Skeletal muscle satellite cell (primary cell): ENCODE results near the gene GTF2A1.
"Not testable (repeated sequence)": the region's sequence is repeated elsewhere in the genome, so short reads cannot be mapped to it uniquely, and the experiment has no call there.

Source experiments
- H3K27me3 ChIP-seq: 2 replicates; pipeline ENCODE4 v1.7.0; 2013; ENCODE audit warnings: low read length; ENCODE audit not compliant: control insufficient read depth, insufficient read depth
- H3K36me3 ChIP-seq: 2 replicates; pipeline ENCODE4 v1.7.0; 2013; ENCODE audit warnings: mild to moderate bottlenecking, control low read depth, low read length; ENCODE audit not compliant: insufficient read depth
- H3K4me1 ChIP-seq: 2 replicates; pipeline ENCODE4 v1.7.0; 2013; ENCODE audit warnings: low read length; ENCODE audit not compliant: control insufficient read depth, insufficient read depth
- H3K4me2 ChIP-seq: 2 replicates; pipeline ENCODE4 v1.7.0; 2013; ENCODE audit warnings: mild to moderate bottlenecking, low read length
- H3K4me3 ChIP-seq: 2 replicates; pipeline ENCODE4 v1.7.0; 2013; ENCODE audit warnings: low read length
- H3K9ac ChIP-seq: 2 replicates; pipeline ENCODE4 v1.7.0; 2013; ENCODE audit warnings: mild to moderate bottlenecking, low read depth, low read length, moderate library complexity
- H3K9me3 ChIP-seq: replicated peaks from 2 replicates; pipeline ENCODE4 v1.7.0; 2013; ENCODE audit warnings: mild to moderate bottlenecking, control low read depth, low read length

Gene GTF2A1

DNA sequence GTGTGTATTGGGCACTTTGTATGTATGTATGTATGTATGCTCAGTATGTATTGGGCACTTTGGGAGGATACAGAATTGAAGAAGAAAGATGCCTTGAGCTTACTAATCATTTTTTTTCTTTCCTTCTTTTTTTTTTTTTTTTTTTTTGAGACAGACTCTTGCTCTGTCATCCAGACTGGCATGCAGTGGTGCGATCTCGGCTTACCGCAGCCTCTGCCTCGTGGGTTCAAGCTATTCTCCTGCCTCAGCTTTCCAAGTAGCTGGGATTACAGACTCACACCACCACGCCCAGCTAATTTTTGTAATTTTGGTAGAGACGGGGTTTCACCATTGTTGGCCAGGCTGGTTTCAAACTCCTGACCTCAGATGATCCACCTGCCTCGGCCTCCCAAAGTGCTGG is 3.0 kb upstream of the GTF2A1 start:
- H3K4me1 ChIP-seq, H3K27me3 ChIP-seq, H3K4me2 ChIP-seq, H3K36me3 ChIP-seq, H3K9me3 ChIP-seq, H3K9ac ChIP-seq, H3K4me3 ChIP-seq: not testable (repeated sequence)

GRCh38 chr14:81222691-81223090 is 1.9 kb upstream of the GTF2A1 start:
- Histone ChIP-seq H3K4me1 (peaks cover 16% of the 10 kb centered on the region), H3K36me3 (no peaks in the 10 kb centered on the region), H3K4me2 (no peak overlapping the region), H3K9ac (no peak overlapping the region), H3K27me3 (no peaks in the 10 kb centered on the region), H3K4me3 (no peak overlapping the region), H3K9me3 (no peaks in the 10 kb centered on the region)

GRCh38 chr14:81222126-81222525 is 1.4 kb upstream of the GTF2A1 start:
- Histone ChIP-seq H3K4me3 (peak overlapping the region; percentile 84), H3K36me3 (no peaks in the 10 kb centered on the region), H3K4me2 (peak overlapping the region; percentile 98), H3K9me3 (no peaks in the 10 kb centered on the region), H3K9ac (peak overlapping the region; percentile 96), H3K4me1 (peaks cover 21% of the 10 kb centered on the region), H3K27me3 (no peaks in the 10 kb centered on the region)

DNA sequence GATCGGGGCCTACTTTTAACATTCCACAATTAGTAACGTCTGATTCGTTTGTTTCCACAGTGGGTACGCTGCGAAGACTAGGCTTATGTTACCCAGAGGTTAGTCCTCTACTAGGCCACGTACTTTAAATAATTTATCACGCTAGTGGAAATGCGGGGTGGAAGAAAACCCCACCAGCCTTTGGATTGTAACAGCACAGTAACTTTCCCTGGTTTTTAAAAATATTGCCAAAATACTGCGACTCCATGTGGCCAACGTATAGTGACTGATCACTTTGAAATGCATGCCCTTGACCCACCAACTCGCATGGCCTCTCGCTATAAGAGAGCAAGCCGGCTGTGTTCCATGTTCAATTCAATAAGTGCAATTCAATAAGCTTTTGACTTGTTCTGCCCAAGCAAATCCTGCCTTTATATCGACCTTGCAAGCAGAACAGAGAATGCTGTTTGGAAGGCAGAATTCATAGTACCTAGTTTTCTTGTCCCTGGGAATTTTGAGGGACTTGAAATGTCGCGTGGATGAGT is 882 bp upstream of the GTF2A1 start:
- peak overlapping the region; percentile 98 for H3K4me2 ChIP-seq
- H3K36me3 ChIP-seq: no peaks in the 10 kb centered on the region
- H3K4me1 ChIP-seq: peaks cover 21% of the 10 kb centered on the region
- peak overlapping the region; percentile 96 for H3K9ac ChIP-seq
- no peaks in the 10 kb centered on the region for H3K9me3 ChIP-seq
- no peaks in the 10 kb centered on the region for H3K27me3 ChIP-seq
- H3K4me3 ChIP-seq: peak overlapping the region; percentile 84

DNA sequence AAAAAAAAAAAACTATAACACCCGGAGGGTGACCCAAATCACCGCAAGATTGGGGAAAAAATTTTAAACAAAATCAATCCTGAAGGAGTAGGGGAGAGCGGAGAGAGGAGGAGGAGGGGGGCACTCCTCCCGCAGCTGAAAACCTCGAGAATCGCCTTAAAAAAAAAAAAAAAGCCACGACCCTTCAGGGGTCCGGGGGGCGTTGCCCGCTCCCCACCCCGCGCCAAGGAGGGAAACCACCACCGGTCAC is 254 bp downstream of the GTF2A1 start:
- Histone ChIP-seq H3K4me2 (peak overlapping the region; percentile 67), H3K4me3 (peak overlapping the region; percentile 85), H3K9ac (peak overlapping the region; percentile 100), H3K4me1 (peaks cover 21% of the 10 kb centered on the region), H3K9me3 (no peaks in the 10 kb centered on the region), H3K36me3 (peaks cover 7% of the 10 kb centered on the region), H3K27me3 (no peaks in the 10 kb centered on the region)

DNA sequence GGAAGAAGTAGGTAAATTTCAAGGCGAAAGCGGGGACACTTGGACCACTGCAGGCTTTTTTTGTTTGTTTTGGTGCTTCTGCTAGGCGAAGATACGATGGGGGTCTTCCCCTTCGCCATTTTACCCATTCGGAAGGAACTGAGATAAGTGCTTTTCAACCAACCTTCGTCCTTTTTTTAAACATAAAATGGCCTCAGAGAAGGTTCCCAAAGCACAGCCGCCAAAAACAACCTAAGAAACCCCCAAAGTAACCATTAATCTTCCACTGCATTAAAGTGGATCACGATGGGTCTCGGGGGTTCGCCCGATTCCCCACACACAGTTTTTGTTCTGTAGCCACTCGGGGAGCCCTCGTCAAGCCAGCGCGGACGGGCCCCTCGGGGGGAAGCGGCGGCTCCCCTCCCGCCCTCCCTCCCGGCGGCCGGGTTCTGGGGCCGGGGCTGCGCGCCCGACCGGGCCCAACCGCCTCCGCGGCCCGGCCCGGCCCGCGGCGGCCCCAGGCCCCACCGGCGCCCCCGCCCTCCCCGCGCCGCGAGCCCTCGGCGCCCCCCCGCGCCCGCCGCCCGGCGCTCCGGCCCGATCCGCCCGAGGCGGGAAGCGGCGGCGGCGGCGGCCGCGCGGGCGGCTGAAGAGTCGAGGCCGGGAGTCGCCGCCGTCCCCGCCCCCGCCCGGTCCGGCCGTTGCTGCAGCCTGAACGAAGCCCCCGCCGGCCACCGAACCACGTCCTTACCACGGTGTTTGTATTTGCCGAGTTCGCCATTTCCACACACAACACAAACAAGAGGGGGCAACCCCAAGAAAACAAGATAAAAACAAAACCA is 790 bp downstream of the GTF2A1 start:
- Histone ChIP-seq H3K4me2 (peak overlapping the region; percentile 84), H3K36me3 (peaks cover 13% of the 10 kb centered on the region), H3K27me3 (no peaks in the 10 kb centered on the region), H3K4me3 (peak overlapping the region; percentile 85), H3K9ac (peak overlapping the region; percentile 100), H3K9me3 (no peaks in the 10 kb centered on the region), H3K4me1 (peaks cover 21% of the 10 kb centered on the region)

- H3K4me2 ChIP-seq: peak overlapping the region; percentile 84
- H3K27me3 ChIP-seq: no peaks in the 10 kb centered on the region
- H3K9me3 ChIP-seq: no peaks in the 10 kb centered on the region
- H3K9ac ChIP-seq: peak overlapping the region; percentile 97
- H3K4me1 ChIP-seq: peaks cover 21% of the 10 kb centered on the region
- H3K4me3 ChIP-seq: peak overlapping the region; percentile 82
- H3K36me3 ChIP-seq: peaks cover 17% of the 10 kb centered on the region
These were observed 1.5 kb downstream of the GTF2A1 start for GRCh38 chr14:81219210-81219758.

DNA sequence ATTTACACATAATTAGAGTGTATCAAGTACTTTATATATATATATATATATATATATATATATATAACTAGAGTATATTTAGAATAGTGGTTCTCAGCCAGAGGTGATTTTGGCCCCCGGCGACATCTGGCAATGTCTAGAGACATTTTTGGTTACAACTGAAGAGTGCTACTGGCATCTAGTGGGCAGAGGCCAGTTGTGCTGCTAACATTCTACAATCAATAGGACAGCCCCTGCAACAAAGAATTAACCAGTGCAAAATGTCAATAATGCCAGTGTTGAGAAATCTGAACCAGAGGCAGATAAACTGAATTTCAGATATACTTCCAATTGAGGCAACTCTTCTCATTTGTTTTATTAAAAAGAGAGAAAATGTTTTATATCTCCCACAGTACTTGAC is 8.9 kb downstream of the GTF2A1 start:
- no peak overlapping the region for H3K9ac ChIP-seq
- no peak overlapping the region for H3K4me3 ChIP-seq
- H3K4me1 ChIP-seq: no peaks in the 10 kb centered on the region
- no peak overlapping the region for H3K4me2 ChIP-seq
- no peaks in the 10 kb centered on the region for H3K27me3 ChIP-seq
- no peaks in the 10 kb centered on the region for H3K9me3 ChIP-seq
- H3K36me3 ChIP-seq: peaks cover 62% of the 10 kb centered on the region

DNA sequence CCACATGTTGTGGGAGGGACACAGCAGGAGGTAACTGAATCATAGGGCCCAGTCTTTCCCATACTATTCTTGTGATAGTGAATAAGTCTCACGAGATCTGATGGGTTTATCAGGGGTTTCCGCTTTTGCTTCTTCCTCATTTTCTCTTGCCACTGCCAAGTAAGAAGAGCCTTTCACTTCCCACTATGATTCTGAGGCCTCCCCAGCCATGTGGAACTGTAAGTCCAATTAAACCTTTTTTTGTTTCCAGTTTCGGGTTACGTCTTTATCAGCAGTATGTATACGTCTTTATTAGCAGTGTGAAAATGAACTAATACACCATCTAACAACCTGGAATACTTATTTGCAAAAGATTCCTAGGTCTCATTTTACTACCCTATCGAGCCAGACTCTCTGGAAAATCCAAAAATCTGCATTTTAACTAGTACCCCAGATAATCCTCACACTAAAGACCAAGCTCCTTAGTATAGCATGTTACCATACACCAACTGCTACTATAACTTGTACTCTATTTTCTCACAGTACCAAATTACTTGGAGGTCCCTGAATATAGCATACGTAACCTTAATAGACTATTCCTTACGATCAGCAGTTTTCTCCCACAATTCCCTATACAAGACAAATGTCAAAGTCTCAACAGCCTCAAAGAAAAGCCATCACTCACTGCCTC is 11.5 kb downstream of the GTF2A1 start:
- Histone ChIP-seq H3K9ac (no peak overlapping the region), H3K27me3 (no peaks in the 10 kb centered on the region), H3K4me2 (no peak overlapping the region), H3K9me3 (no peaks in the 10 kb centered on the region), H3K36me3 (peaks cover 65% of the 10 kb centered on the region), H3K4me1 (no peaks in the 10 kb centered on the region), H3K4me3 (no peak overlapping the region)

GRCh38 chr14:81208489-81208888 is 12.3 kb downstream of the GTF2A1 start:
- Histone ChIP-seq H3K9me3 (no peaks in the 10 kb centered on the region), H3K4me3 (no peak overlapping the region), H3K4me2 (no peak overlapping the region), H3K36me3 (peaks cover 70% of the 10 kb centered on the region), H3K9ac (no peak overlapping the region), H3K27me3 (no peaks in the 10 kb centered on the region), H3K4me1 (no peaks in the 10 kb centered on the region)

DNA sequence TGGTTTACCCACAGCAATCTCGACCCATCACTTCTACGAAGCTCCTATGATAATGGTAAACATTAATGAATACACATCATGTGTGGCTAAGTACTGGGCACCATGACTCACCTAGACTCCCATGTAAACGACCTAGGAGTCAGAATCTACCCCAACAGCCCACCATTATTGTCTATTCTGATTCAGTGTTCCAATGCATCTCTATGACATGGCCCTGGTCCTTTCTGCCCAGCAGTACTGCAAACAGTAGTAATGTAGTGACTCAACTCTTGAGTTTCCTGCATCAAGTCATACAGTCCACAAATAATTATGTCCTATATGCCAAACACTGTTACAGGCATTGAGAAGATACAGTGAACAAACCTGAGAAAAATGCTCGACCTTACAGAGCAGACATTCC is 14.6 kb downstream of the GTF2A1 start:
- no peak overlapping the region for H3K4me2 ChIP-seq
- H3K4me3 ChIP-seq: no peak overlapping the region
- H3K36me3 ChIP-seq: peaks cover 72% of the 10 kb centered on the region
- no peaks in the 10 kb centered on the region for H3K9me3 ChIP-seq
- H3K9ac ChIP-seq: no peak overlapping the region
- no peaks in the 10 kb centered on the region for H3K4me1 ChIP-seq
- no peaks in the 10 kb centered on the region for H3K27me3 ChIP-seq
